Mesothelial cell of epicardium (in vitro differentiated cells): ENCODE measurements around the gene TENM4. TPM values are rescaled to one million over a fixed set of nuclear protein-coding genes. Genes with fewer than 3 reads are reported as not detected.

ENCODE experiments used
- DNase-seq, 2 experiments: peaks; one replicate each; pipeline ENCODE4 v3.0.0; 2021; ENCODE audit warnings: low spot score in 2 of 2; ENCODE audit not compliant: unreplicated experiment in 2 of 2
- H3K27ac Mint-ChIP-seq: 2 replicates; pipeline ENCODE4 v1.8.0; 2021; ENCODE audit warnings: mixed read lengths
- H3K27me3 Mint-ChIP-seq: 2 replicates; pipeline ENCODE4 v1.8.0; 2021; ENCODE audit warnings: low read depth, mixed read lengths
- H3K36me3 Mint-ChIP-seq: 2 replicates; pipeline ENCODE4 v1.8.0; 2021; ENCODE audit warnings: mixed read lengths
- H3K4me1 Mint-ChIP-seq: 2 replicates; pipeline ENCODE4 v1.8.0; 2021; ENCODE audit warnings: mixed read lengths
- H3K4me3 Mint-ChIP-seq: 2 replicates; pipeline ENCODE4 v1.8.0; 2021; ENCODE audit warnings: mild to moderate bottlenecking, moderate library complexity, mixed read lengths
- H3K9me3 Mint-ChIP-seq: 2 replicates; pipeline ENCODE4 v1.8.0; 2021; ENCODE audit warnings: mixed read lengths
- CTCF ChIP-seq: fragments of 200-600 bp; sonication (generic); IDR thresholded peaks from one replicate; pipeline ENCODE4 v1.5.0; 2021; ENCODE audit warnings: antibody characterized with exemption; ENCODE audit not compliant: unreplicated experiment
- total RNA-seq: library from RNA; stranded (reverse); gene quantifications from 3 replicates; pipeline ENCODE4 v1.2.1, GENCODE V29; 2021

The TENM4 gene
- total RNA-seq, 1 donor from 2014 or later = 187 TPM

DNA sequence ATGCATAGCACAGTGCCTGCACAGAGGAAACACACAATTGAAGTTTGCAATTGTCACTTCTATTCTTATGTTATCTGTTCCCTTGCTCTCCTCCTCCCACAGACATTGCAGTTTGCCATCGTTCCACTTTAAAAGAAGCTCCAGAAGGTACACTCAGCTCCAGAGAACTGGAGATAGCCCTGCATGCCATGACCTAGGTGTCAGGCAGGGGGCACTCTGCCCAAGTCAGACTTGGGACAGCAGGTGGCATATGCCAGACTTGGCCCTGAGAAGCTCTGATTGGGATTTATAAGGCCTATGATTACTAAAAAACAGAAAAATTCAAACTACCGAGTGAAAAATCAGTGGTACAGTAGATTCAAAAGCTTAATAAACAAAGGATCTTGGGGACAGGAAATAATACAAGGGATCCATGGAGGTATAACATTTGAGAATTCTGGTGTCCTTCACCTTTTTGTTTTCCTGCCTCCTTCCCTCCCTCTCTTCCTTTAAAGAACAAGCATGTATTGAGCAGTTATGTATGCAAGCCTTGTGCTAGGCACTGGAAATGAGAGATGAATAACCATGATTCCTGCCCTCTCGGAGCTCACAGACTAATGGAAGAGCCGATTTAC lies 40.0 kb downstream of the TENM4 start:
- H3K36me3 Mint-ChIP-seq = peaks cover 5% of the 10 kb centered on the region
- H3K9me3 Mint-ChIP-seq = no peaks in the 10 kb centered on the region
- no peaks in the 10 kb centered on the region for H3K27me3 Mint-ChIP-seq
- peak; percentile 38 for TF ChIP-seq CTCF
- no peak overlapping the region for H3K27ac Mint-ChIP-seq
- peaks cover 9% of the 10 kb centered on the region for H3K4me1 Mint-ChIP-seq
- no peak for DNase-seq
- no peak overlapping the region for H3K4me3 Mint-ChIP-seq

GRCh38 chr11:79400206-79400605 lies 40.6 kb downstream of the TENM4 start:
- no peak for TF ChIP-seq CTCF
- H3K27ac Mint-ChIP-seq = no peak overlapping the region
- H3K4me1 Mint-ChIP-seq = peaks cover 9% of the 10 kb centered on the region
- peaks cover 5% of the 10 kb centered on the region for H3K36me3 Mint-ChIP-seq
- no peaks in the 10 kb centered on the region for H3K27me3 Mint-ChIP-seq
- no peak overlapping the region for H3K4me3 Mint-ChIP-seq
- DNase-seq = no peak
- no peaks in the 10 kb centered on the region for H3K9me3 Mint-ChIP-seq

- Mint-ChIP-seq H3K27ac (no peak overlapping the region), H3K36me3 (peaks cover 5% of the 10 kb centered on the region), H3K4me3 (no peak overlapping the region), H3K9me3 (no peaks in the 10 kb centered on the region), H3K4me1 (peaks cover 15% of the 10 kb centered on the region), H3K27me3 (no peaks in the 10 kb centered on the region)
- no peak for TF ChIP-seq CTCF
- DNase-seq = no peak
Measured at GRCh38 chr11:79397252-79397651, 43.6 kb downstream of the TENM4 start.

DNA sequence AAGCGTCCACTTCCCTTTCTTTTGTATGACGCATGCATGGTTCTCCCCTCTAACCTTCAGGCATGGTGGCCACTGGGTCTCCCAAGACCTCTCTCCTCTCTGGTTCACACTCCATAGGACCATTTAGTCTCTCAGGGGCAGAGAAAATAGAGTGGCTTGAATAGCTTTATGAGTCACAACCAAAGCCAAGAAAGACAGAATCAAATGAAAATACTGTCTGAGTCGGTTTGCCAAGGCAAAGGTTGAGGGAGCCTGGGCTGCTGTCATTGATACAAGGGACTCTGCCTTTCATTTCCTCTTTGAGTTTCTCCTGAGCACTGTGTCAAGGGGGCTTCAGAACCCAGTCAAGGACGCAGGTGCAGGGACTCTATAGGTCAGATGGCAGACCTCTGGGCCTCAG lies 44.2 kb downstream of the TENM4 start:
- H3K36me3 Mint-ChIP-seq = peaks cover 4% of the 10 kb centered on the region
- DNase-seq = no peak
- H3K4me1 Mint-ChIP-seq = peaks cover 20% of the 10 kb centered on the region
- H3K4me3 Mint-ChIP-seq = no peak overlapping the region
- no peaks in the 10 kb centered on the region for H3K9me3 Mint-ChIP-seq
- H3K27ac Mint-ChIP-seq = no peak overlapping the region
- H3K27me3 Mint-ChIP-seq = no peaks in the 10 kb centered on the region
- no peak for TF ChIP-seq CTCF

- no peak overlapping the region for H3K27ac Mint-ChIP-seq
- H3K4me3 Mint-ChIP-seq = no peak overlapping the region
- H3K36me3 Mint-ChIP-seq = peaks cover under 1% of the 10 kb centered on the region
- no peak for DNase-seq
- peaks cover 20% of the 10 kb centered on the region for H3K4me1 Mint-ChIP-seq
- no peaks in the 10 kb centered on the region for H3K9me3 Mint-ChIP-seq
- no peaks in the 10 kb centered on the region for H3K27me3 Mint-ChIP-seq
- no peak for TF ChIP-seq CTCF
Measured at GRCh38 chr11:79396001-79396400, 44.8 kb downstream of the TENM4 start.
